Measurements from ENCODE around the gene FAM169A.
"Not testable (repeated sequence)": the region's sequence is repeated elsewhere in the genome, so short reads cannot be mapped to it uniquely, and the experiment has no call there.

The FAM169A gene

GRCh38 chr5:74877624-74878304, 11.6 kb upstream of the FAM169A start:
- ChIA-PET POLR2A (no interaction called here), CTCF (no interaction called here)
- TF ChIP-seq, protein P1, sequence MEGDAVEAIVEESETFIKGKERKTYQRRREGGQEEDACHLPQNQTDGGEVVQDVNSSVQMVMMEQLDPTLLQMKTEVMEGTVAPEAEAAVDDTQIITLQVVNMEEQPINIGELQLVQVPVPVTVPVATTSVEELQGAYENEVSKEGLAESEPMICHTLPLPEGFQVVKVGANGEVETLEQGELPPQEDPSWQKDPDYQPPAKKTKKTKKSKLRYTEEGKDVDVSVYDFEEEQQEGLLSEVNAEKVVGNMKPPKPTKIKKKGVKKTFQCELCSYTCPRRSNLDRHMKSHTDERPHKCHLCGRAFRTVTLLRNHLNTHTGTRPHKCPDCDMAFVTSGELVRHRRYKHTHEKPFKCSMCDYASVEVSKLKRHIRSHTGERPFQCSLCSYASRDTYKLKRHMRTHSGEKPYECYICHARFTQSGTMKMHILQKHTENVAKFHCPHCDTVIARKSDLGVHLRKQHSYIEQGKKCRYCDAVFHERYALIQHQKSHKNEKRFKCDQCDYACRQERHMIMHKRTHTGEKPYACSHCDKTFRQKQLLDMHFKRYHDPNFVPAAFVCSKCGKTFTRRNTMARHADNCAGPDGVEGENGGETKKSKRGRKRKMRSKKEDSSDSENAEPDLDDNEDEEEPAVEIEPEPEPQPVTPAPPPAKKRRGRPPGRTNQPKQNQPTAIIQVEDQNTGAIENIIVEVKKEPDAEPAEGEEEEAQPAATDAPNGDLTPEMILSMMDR (IDR thresholded peaks at IDR 0.05; ENCODE audit: insufficient read depth, low read length, missing control alignments), result no peak
- H3K4me3 ChIP-seq (ENCODE audit: low read depth, low read length), result no peak overlapping the region
- DNase-seq (ENCODE audit: low read depth, low spot score), result no peak

GRCh38 chr5:74875994-74876791, 10.0 kb upstream of the FAM169A start:
- TF ChIP-seq, protein P1 (IDR thresholded peaks at IDR 0.05; ENCODE audit: insufficient read depth, low read length, missing control alignments), result no peak
- ChIA-PET CTCF (interaction anchor here (1.2 kb wide), 1 partner anchor 110 kb away, joined by 3 read pairs; no protein-coding TSS in a partner anchor), POLR2A (no interaction called here)
- no peak for DNase-seq (ENCODE audit: low read depth, low spot score)
- H3K4me3 ChIP-seq (ENCODE audit: low read depth, low read length), result no peak overlapping the region

GRCh38 chr5:74873525-74874249, 7.5 kb upstream of the FAM169A start:
- ChIA-PET CTCF (no interaction called here), POLR2A (no interaction called here)
- TF ChIP-seq, protein P1 (IDR thresholded peaks at IDR 0.05; ENCODE audit: insufficient read depth, low read length, missing control alignments), result no peak
- H3K4me3 ChIP-seq (ENCODE audit: low read depth, low read length), result no peak overlapping the region
- DNase-seq (ENCODE audit: low read depth, low spot score), result no peak

- TF ChIP-seq, protein P1 (IDR thresholded peaks at IDR 0.05; ENCODE audit: insufficient read depth, low read length, missing control alignments), result no peak
- peak; percentile 1 for DNase-seq (ENCODE audit: low read depth, low spot score)
- POLR2A ChIA-PET, result no interaction called here
- no peak overlapping the region for H3K4me3 ChIP-seq (ENCODE audit: low read depth, low read length)
- CTCF ChIA-PET, result interaction anchor here (1.3 kb wide), 1 partner anchor 22 kb away, joined by 5 read pairs; no protein-coding TSS in a partner anchor
Measured at GRCh38 chr5:74870299-74871067, 4.3 kb upstream of the FAM169A start.

GRCh38 chr5:74869414-74869813, 3.2 kb upstream of the FAM169A start:
- DNase-seq (ENCODE audit: low read depth, low spot score); CTCF ChIA-PET; H3K4me3 ChIP-seq (ENCODE audit: low read depth, low read length); POLR2A ChIA-PET: not testable (repeated sequence)

DNA sequence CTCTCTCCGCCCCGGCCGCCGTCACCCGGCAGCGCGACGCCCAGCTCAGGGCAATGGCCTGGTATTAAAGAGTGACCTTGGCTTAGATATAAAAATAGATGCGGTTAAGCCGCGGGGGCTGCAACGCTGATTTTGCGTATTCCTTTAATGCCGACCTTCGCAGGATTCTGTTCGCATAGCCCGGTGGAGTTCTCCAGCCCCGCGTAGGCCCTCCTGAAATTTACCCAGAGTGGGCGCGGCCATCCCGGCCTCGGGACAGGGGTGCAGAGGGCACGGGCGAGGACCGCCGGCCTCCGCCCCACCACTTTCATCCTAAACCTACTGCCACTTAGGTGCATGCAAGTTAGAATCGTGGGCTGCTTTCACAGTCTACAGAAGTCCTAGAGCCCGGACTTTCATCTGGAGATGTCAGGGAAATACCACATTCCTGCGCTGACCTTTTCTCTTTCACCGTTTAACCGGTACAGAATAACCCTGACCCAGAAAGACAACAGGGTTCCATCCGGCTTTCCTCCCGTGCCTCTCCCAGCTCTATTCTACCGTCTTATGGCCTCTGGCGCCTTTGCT, 492 bp upstream of the FAM169A start:
- CTCF ChIA-PET, result no interaction called here
- peak overlapping the region; percentile 55 for H3K4me3 ChIP-seq (ENCODE audit: low read depth, low read length)
- TF ChIP-seq, protein P1 (IDR thresholded peaks at IDR 0.05; ENCODE audit: insufficient read depth, low read length, missing control alignments), result no peak
- DNase-seq (ENCODE audit: low read depth, low spot score), result no peak
- POLR2A ChIA-PET, result no interaction called here
